ENCODE data around the gene ENTPD2.
A peak's percentile ranks its signal among the peaks of the same experiment; 100 is the strongest.

ENTPD2 gene

GRCh38 chr9:137023157-137023556 is 30.7 kb downstream of the ENTPD2 start:
- in situ Hi-C loops (cut with HindIII; ENCODE audit: low pct_ligation_motif_present, low pct_unique_long_range_greater_than_20kb, low sequenced_read_pairs), result no loop called here
- no peak for DNase-seq

- in situ Hi-C loops (cut with HindIII; ENCODE audit: low pct_ligation_motif_present, low pct_unique_long_range_greater_than_20kb, low sequenced_read_pairs), result no loop called here
- no peak for DNase-seq
These were observed 31.2 kb downstream of the ENTPD2 start for GRCh38 chr9:137022662-137023008.

GRCh38 chr9:137021979-137022661 is 31.7 kb downstream of the ENTPD2 start:
- in situ Hi-C loops (cut with HindIII; ENCODE audit: low pct_ligation_motif_present, low pct_unique_long_range_greater_than_20kb, low sequenced_read_pairs), result no loop called here
- peak; percentile 64 for DNase-seq

GRCh38 chr9:137021568-137021978 is 32.3 kb downstream of the ENTPD2 start:
- in situ Hi-C loops (cut with HindIII; ENCODE audit: low pct_ligation_motif_present, low pct_unique_long_range_greater_than_20kb, low sequenced_read_pairs), result no loop called here
- no peak for DNase-seq

- no peak for DNase-seq
- in situ Hi-C loops (cut with HindIII; ENCODE audit: low pct_ligation_motif_present, low pct_unique_long_range_greater_than_20kb, low sequenced_read_pairs), result no loop called here
These were observed 32.9 kb downstream of the ENTPD2 start for GRCh38 chr9:137020771-137021567.

- in situ Hi-C loops (cut with HindIII; ENCODE audit: low pct_ligation_motif_present, low pct_unique_long_range_greater_than_20kb, low sequenced_read_pairs), result no loop called here
- no peak for DNase-seq
These were observed 33.8 kb downstream of the ENTPD2 start for GRCh38 chr9:137019891-137020683.

- in situ Hi-C loops (cut with HindIII; ENCODE audit: low pct_ligation_motif_present, low pct_unique_long_range_greater_than_20kb, low sequenced_read_pairs), result no loop called here
- DNase-seq, result no peak
These were observed 34.9 kb downstream of the ENTPD2 start for GRCh38 chr9:137018761-137019559.

GRCh38 chr9:137017791-137018497 is 35.9 kb downstream of the ENTPD2 start:
- DNase-seq, result no peak
- in situ Hi-C loops (cut with HindIII; ENCODE audit: low pct_ligation_motif_present, low pct_unique_long_range_greater_than_20kb, low sequenced_read_pairs), result no loop called here

GRCh38 chr9:137017071-137017470 is 36.8 kb downstream of the ENTPD2 start:
- in situ Hi-C loops (cut with HindIII; ENCODE audit: low pct_ligation_motif_present, low pct_unique_long_range_greater_than_20kb, low sequenced_read_pairs), result no loop called here

GRCh38 chr9:137016436-137016835 is 37.4 kb downstream of the ENTPD2 start:
- no peak for DNase-seq
- in situ Hi-C loops (cut with HindIII; ENCODE audit: low pct_ligation_motif_present, low pct_unique_long_range_greater_than_20kb, low sequenced_read_pairs), result no loop called here

More at GRCh38 chr9:137017071-137017470, 36.8 kb downstream of the ENTPD2 start:
- no peak for DNase-seq

- DNase-seq, result no peak
- in situ Hi-C loops (cut with HindIII; ENCODE audit: low pct_ligation_motif_present, low pct_unique_long_range_greater_than_20kb, low sequenced_read_pairs), result no loop called here
These were observed 37.9 kb downstream of the ENTPD2 start for GRCh38 chr9:137015976-137016375.

GRCh38 chr9:137015540-137015930 is 38.3 kb downstream of the ENTPD2 start:
- in situ Hi-C loops (cut with HindIII; ENCODE audit: low pct_ligation_motif_present, low pct_unique_long_range_greater_than_20kb, low sequenced_read_pairs), result no loop called here
- DNase-seq, result no peak

GRCh38 chr9:137014776-137015539 is 38.9 kb downstream of the ENTPD2 start:
- in situ Hi-C loops (cut with HindIII; ENCODE audit: low pct_ligation_motif_present, low pct_unique_long_range_greater_than_20kb, low sequenced_read_pairs), result no loop called here
- DNase-seq, result no peak

- no peak for DNase-seq
- in situ Hi-C loops (cut with HindIII; ENCODE audit: low pct_ligation_motif_present, low pct_unique_long_range_greater_than_20kb, low sequenced_read_pairs), result no loop called here
These were observed 39.7 kb downstream of the ENTPD2 start for GRCh38 chr9:137014166-137014565.

GRCh38 chr9:137013571-137013940 is 40.3 kb downstream of the ENTPD2 start:
- no peak for DNase-seq
- in situ Hi-C loops (cut with HindIII; ENCODE audit: low pct_ligation_motif_present, low pct_unique_long_range_greater_than_20kb, low sequenced_read_pairs), result no loop called here

- in situ Hi-C loops (cut with HindIII; ENCODE audit: low pct_ligation_motif_present, low pct_unique_long_range_greater_than_20kb, low sequenced_read_pairs), result no loop called here
- no peak for DNase-seq
These were observed 40.9 kb downstream of the ENTPD2 start for GRCh38 chr9:137012694-137013570.

Measured in ACHN (cell line).